ENCODE data around the gene OSGEPL1.
A peak's percentile ranks its signal among the peaks of the same experiment; 100 is the strongest.
"Not testable (repeated sequence)": the region's sequence is repeated elsewhere in the genome, so short reads cannot be mapped to it uniquely, and the experiment has no call there.

OSGEPL1 gene

GRCh38 chr2:189762551-189763298 lies at the start of gene OSGEPL1:
TSS of gene OSGEPL1 (minus strand) at chr2:189762792. CDS start at chr2:189761640, 1,152 bp downstream.
- DNase-seq = peak; percentile 74 to 89

- DNase-seq = no peak
These were observed 40.8 kb upstream of the OSGEPL1 start for GRCh38 chr2:189803431-189803830.

- DNase-seq = no peak
These were observed 39.9 kb upstream of the OSGEPL1 start for GRCh38 chr2:189802396-189802912.

GRCh38 chr2:189799531-189799930 lies 36.9 kb upstream of the OSGEPL1 start:
- no peak for DNase-seq

- no peak for DNase-seq
These were observed 36.4 kb upstream of the OSGEPL1 start for GRCh38 chr2:189799030-189799331.

GRCh38 chr2:189798312-189799029 lies 35.9 kb upstream of the OSGEPL1 start:
- DNase-seq = peak in 1 of 2 donors; percentile 34

GRCh38 chr2:189797902-189798301 lies 35.3 kb upstream of the OSGEPL1 start:
- no peak for DNase-seq

GRCh38 chr2:189794310-189794709 lies 31.7 kb upstream of the OSGEPL1 start:
- DNase-seq = no peak

- no peak for DNase-seq
These were observed 28.9 kb upstream of the OSGEPL1 start for GRCh38 chr2:189791338-189792042.

- peak; percentile 86 to 98 for DNase-seq
These were observed 21.6 kb upstream of the OSGEPL1 start, which contains the start of the genes ORMDL1 and PMS1 for GRCh38 chr2:189783927-189784867. TSS of gene ORMDL1 (minus strand) at chr2:189784339. CDS start at chr2:189782595, 1,744 bp downstream. TSS of gene PMS1 (plus strand) at chr2:189784450. CDS start at chr2:189791810, 7,360 bp downstream.

- peak in 1 of 2 donors; percentile 2 for DNase-seq
These were observed 20.9 kb upstream of the OSGEPL1 start for GRCh38 chr2:189783451-189783926.

- no peak for DNase-seq
These were observed 19.7 kb upstream of the OSGEPL1 start for GRCh38 chr2:189782221-189782671.

GRCh38 chr2:189772212-189772611 lies 9.6 kb upstream of the OSGEPL1 start:
- DNase-seq = no peak

GRCh38 chr2:189770590-189771322 lies 8.2 kb upstream of the OSGEPL1 start:
- DNase-seq = no peak

GRCh38 chr2:189763908-189764661 lies 1.5 kb upstream of the OSGEPL1 start:
- no peak for DNase-seq

GRCh38 chr2:189762229-189762550 lies 402 bp downstream of the OSGEPL1 start:
- no peak for DNase-seq

GRCh38 chr2:189760154-189760553 lies 2.4 kb downstream of the OSGEPL1 start:
- DNase-seq = not testable (repeated sequence)

- no peak for DNase-seq
These were observed 6.2 kb downstream of the OSGEPL1 start for GRCh38 chr2:189756311-189756952.

GRCh38 chr2:189751080-189751658 lies 11.4 kb downstream of the OSGEPL1 start:
- DNase-seq = peak in 1 of 2 donors; percentile 31

- no peak for DNase-seq
These were observed 33.2 kb downstream of the OSGEPL1 start for GRCh38 chr2:189729430-189729829.
